ENCODE measurements around the gene RANBP9.

Gene RANBP9

GRCh38 chr6:13678255-13678983 lies 33.2 kb downstream of the RANBP9 start:
- peaks cover 10% of the 10 kb centered on the region; the same call in 1 of the 2 replicates for H3K4me1 ChIP-seq (ENCODE audit: control insufficient read depth, insufficient read depth, low read length)
- no peak overlapping the region for H3K27ac ChIP-seq (ENCODE audit: low read depth, low read length)
- no peaks in the 10 kb centered on the region for H3K27me3 ChIP-seq (ENCODE audit: control insufficient read depth, insufficient read depth, low read length)
- no peak overlapping the region for H3K9ac ChIP-seq (ENCODE audit: low read length)
- no peaks in the 10 kb centered on the region; the same call in 1 of the 2 replicates for H3K9me3 ChIP-seq (ENCODE audit: control insufficient read depth, insufficient read depth, low read depth, low read length)
- H3K36me3 ChIP-seq (ENCODE audit: control insufficient read depth, insufficient read depth, low read length) = peaks cover 6% of the 10 kb centered on the region; the same call in 1 of the 2 replicates
- H3K4me3 ChIP-seq (ENCODE audit: low read depth, low read length) = no peak overlapping the region

DNA sequence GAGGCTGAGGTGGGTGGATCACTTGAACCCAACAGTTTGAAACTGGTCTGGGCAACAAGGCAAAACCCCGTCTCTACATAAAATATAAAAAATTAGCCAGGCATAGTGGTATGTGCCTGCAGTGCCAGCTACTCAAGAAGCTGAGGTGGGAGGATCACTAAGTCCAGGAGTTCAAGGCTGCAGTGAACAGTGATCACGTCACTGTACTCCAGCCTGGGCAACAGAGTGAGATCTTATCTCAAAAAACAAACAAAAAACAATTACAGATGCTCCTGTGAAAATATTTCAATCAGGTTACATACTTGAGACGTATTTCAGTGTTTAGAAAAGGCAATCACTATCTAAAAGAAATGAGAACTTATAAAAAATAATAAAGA lies 33.8 kb downstream of the RANBP9 start:
- Histone ChIP-seq H3K36me3 (ENCODE audit: control insufficient read depth, insufficient read depth, low read length) (peaks cover 6% of the 10 kb centered on the region; the same call in 1 of the 2 replicates), H3K4me1 (ENCODE audit: control insufficient read depth, insufficient read depth, low read length) (peaks cover 10% of the 10 kb centered on the region; the same call in 1 of the 2 replicates), H3K27ac (ENCODE audit: low read depth, low read length) (no peak overlapping the region), H3K4me3 (ENCODE audit: low read depth, low read length) (no peak overlapping the region), H3K27me3 (ENCODE audit: control insufficient read depth, insufficient read depth, low read length) (no peaks in the 10 kb centered on the region), H3K9ac (ENCODE audit: low read length) (no peak overlapping the region), H3K9me3 (ENCODE audit: control insufficient read depth, insufficient read depth, low read depth, low read length) (no peaks in the 10 kb centered on the region; the same call in 1 of the 2 replicates)

GRCh38 chr6:13676551-13677156 lies 35.0 kb downstream of the RANBP9 start:
- Histone ChIP-seq H3K9me3 (ENCODE audit: control insufficient read depth, insufficient read depth, low read depth, low read length) (no peaks in the 10 kb centered on the region; the same call in 1 of the 2 replicates), H3K4me3 (ENCODE audit: low read depth, low read length) (no peak overlapping the region), H3K27ac (ENCODE audit: low read depth, low read length) (no peak overlapping the region), H3K27me3 (ENCODE audit: control insufficient read depth, insufficient read depth, low read length) (no peaks in the 10 kb centered on the region), H3K4me1 (ENCODE audit: control insufficient read depth, insufficient read depth, low read length) (peaks cover 10% of the 10 kb centered on the region; the same call in 1 of the 2 replicates), H3K9ac (ENCODE audit: low read length) (no peak overlapping the region), H3K36me3 (ENCODE audit: control insufficient read depth, insufficient read depth, low read length) (peaks cover 6% of the 10 kb centered on the region; the same call in 1 of the 2 replicates)

GRCh38 chr6:13674533-13675190 lies 37.0 kb downstream of the RANBP9 start:
- Histone ChIP-seq H3K27me3 (ENCODE audit: control insufficient read depth, insufficient read depth, low read length) (no peaks in the 10 kb centered on the region), H3K4me1 (ENCODE audit: control insufficient read depth, insufficient read depth, low read length) (peaks cover 10% of the 10 kb centered on the region; the same call in 1 of the 2 replicates), H3K9ac (ENCODE audit: low read length) (no peak overlapping the region), H3K9me3 (ENCODE audit: control insufficient read depth, insufficient read depth, low read depth, low read length) (peaks cover 4% of the 10 kb centered on the region; the same call in 1 of the 2 replicates), H3K27ac (ENCODE audit: low read depth, low read length) (no peak overlapping the region), H3K36me3 (ENCODE audit: control insufficient read depth, insufficient read depth, low read length) (no peaks in the 10 kb centered on the region; the same call in 1 of the 2 replicates), H3K4me3 (ENCODE audit: low read depth, low read length) (no peak overlapping the region)

DNA sequence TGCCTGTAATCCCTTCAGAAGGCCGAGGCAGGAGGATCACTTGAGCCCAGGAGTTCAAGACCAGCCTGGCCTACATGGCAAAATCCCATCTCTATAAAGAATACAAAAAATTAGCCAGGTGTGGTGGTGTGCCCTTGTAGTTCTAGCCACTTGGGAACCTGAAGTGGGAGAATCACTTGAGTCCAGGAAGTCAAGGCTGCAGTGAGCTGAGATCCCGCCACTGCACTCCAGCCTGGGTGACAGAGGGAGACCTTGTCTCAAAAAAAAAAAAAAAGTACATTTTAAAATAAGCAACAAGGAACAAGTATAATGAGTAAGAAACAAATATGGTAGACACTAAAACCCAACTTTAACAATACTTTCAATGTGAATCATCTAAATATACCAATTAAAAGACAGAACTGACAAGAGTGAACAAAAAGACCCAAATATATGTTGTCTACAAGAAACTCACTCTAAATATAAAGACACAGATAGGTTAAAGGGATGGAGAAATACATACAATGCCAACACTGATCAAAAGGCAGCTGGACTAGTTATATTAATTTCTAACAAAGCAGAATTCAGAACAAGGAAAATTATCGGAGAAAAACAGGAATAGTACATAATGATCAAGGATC lies 37.7 kb downstream of the RANBP9 start:
- Histone ChIP-seq H3K4me1 (ENCODE audit: control insufficient read depth, insufficient read depth, low read length) (peaks cover 9% of the 10 kb centered on the region; the same call in 1 of the 2 replicates), H3K4me3 (ENCODE audit: low read depth, low read length) (no peak overlapping the region), H3K9me3 (ENCODE audit: control insufficient read depth, insufficient read depth, low read depth, low read length) (peaks cover 4% of the 10 kb centered on the region; the same call in 1 of the 2 replicates), H3K27ac (ENCODE audit: low read depth, low read length) (no peak overlapping the region), H3K27me3 (ENCODE audit: control insufficient read depth, insufficient read depth, low read length) (no peaks in the 10 kb centered on the region), H3K9ac (ENCODE audit: low read length) (no peak overlapping the region), H3K36me3 (ENCODE audit: control insufficient read depth, insufficient read depth, low read length) (no peaks in the 10 kb centered on the region; the same call in 1 of the 2 replicates)

- Histone ChIP-seq H3K9me3 (ENCODE audit: control insufficient read depth, insufficient read depth, low read depth, low read length) (peaks cover 4% of the 10 kb centered on the region; the same call in 1 of the 2 replicates), H3K36me3 (ENCODE audit: control insufficient read depth, insufficient read depth, low read length) (no peaks in the 10 kb centered on the region; the same call in 1 of the 2 replicates), H3K27me3 (ENCODE audit: control insufficient read depth, insufficient read depth, low read length) (no peaks in the 10 kb centered on the region), H3K4me3 (ENCODE audit: low read depth, low read length) (no peak overlapping the region), H3K27ac (ENCODE audit: low read depth, low read length) (no peak overlapping the region), H3K9ac (ENCODE audit: low read length) (no peak overlapping the region), H3K4me1 (ENCODE audit: control insufficient read depth, insufficient read depth, low read length) (peaks cover 6% of the 10 kb centered on the region)
These were observed 38.3 kb downstream of the RANBP9 start for GRCh38 chr6:13673368-13673767.

GRCh38 chr6:13672904-13673303 lies 38.7 kb downstream of the RANBP9 start:
- H3K4me1 ChIP-seq (ENCODE audit: control insufficient read depth, insufficient read depth, low read length) = peaks cover 8% of the 10 kb centered on the region
- H3K27ac ChIP-seq (ENCODE audit: low read depth, low read length) = no peak overlapping the region
- no peak overlapping the region for H3K4me3 ChIP-seq (ENCODE audit: low read depth, low read length)
- H3K27me3 ChIP-seq (ENCODE audit: control insufficient read depth, insufficient read depth, low read length) = no peaks in the 10 kb centered on the region
- no peaks in the 10 kb centered on the region; the same call in 1 of the 2 replicates for H3K36me3 ChIP-seq (ENCODE audit: control insufficient read depth, insufficient read depth, low read length)
- peaks cover 4% of the 10 kb centered on the region; the same call in 1 of the 2 replicates for H3K9me3 ChIP-seq (ENCODE audit: control insufficient read depth, insufficient read depth, low read depth, low read length)
- no peak overlapping the region for H3K9ac ChIP-seq (ENCODE audit: low read length)

GRCh38 chr6:13671548-13672127 lies 40.0 kb downstream of the RANBP9 start:
- Histone ChIP-seq H3K27ac (ENCODE audit: low read depth, low read length) (no peak overlapping the region), H3K9ac (ENCODE audit: low read length) (no peak overlapping the region), H3K36me3 (ENCODE audit: control insufficient read depth, insufficient read depth, low read length) (no peaks in the 10 kb centered on the region; the same call in 1 of the 2 replicates), H3K27me3 (ENCODE audit: control insufficient read depth, insufficient read depth, low read length) (no peaks in the 10 kb centered on the region), H3K9me3 (ENCODE audit: control insufficient read depth, insufficient read depth, low read depth, low read length) (peaks cover 4% of the 10 kb centered on the region; the same call in 1 of the 2 replicates), H3K4me3 (ENCODE audit: low read depth, low read length) (no peak overlapping the region), H3K4me1 (ENCODE audit: control insufficient read depth, insufficient read depth, low read length) (peaks cover 8% of the 10 kb centered on the region)

DNA sequence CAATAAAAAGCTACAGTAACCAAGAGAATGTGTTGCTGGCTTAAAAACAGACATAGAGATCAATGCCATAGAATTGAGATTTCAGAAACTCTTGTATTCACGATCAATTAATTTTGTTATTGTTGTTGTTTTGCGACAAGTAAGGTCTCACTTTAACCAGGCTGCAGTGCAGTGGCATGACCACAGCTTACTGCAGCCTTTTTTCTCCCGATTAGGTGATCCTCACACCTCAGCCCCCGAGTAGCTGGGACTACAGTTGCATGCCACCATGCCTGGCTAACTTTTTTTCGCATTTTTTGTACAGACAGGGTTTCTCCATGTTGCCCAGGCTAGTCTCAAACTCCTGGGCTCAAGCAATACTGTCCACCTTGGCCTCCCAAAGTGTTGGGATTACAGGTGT lies 42.2 kb downstream of the RANBP9 start:
- Histone ChIP-seq H3K27ac (ENCODE audit: low read depth, low read length) (no peak overlapping the region), H3K36me3 (ENCODE audit: control insufficient read depth, insufficient read depth, low read length) (no peaks in the 10 kb centered on the region; the same call in 1 of the 2 replicates), H3K4me1 (ENCODE audit: control insufficient read depth, insufficient read depth, low read length) (peaks cover 6% of the 10 kb centered on the region; the same call in 1 of the 2 replicates), H3K27me3 (ENCODE audit: control insufficient read depth, insufficient read depth, low read length) (no peaks in the 10 kb centered on the region), H3K9ac (ENCODE audit: low read length) (no peak overlapping the region), H3K4me3 (ENCODE audit: low read depth, low read length) (no peak overlapping the region), H3K9me3 (ENCODE audit: control insufficient read depth, insufficient read depth, low read depth, low read length) (peaks cover 4% of the 10 kb centered on the region; the same call in 1 of the 2 replicates)

GRCh38 chr6:13668291-13668928 lies 43.2 kb downstream of the RANBP9 start:
- no peaks in the 10 kb centered on the region for H3K27me3 ChIP-seq (ENCODE audit: control insufficient read depth, insufficient read depth, low read length)
- peaks cover 6% of the 10 kb centered on the region; the same call in 1 of the 2 replicates for H3K4me1 ChIP-seq (ENCODE audit: control insufficient read depth, insufficient read depth, low read length)
- no peaks in the 10 kb centered on the region; the same call in 1 of the 2 replicates for H3K36me3 ChIP-seq (ENCODE audit: control insufficient read depth, insufficient read depth, low read length)
- no peak overlapping the region for H3K27ac ChIP-seq (ENCODE audit: low read depth, low read length)
- peaks cover 4% of the 10 kb centered on the region; the same call in 1 of the 2 replicates for H3K9me3 ChIP-seq (ENCODE audit: control insufficient read depth, insufficient read depth, low read depth, low read length)
- no peak overlapping the region for H3K4me3 ChIP-seq (ENCODE audit: low read depth, low read length)
- H3K9ac ChIP-seq (ENCODE audit: low read length) = no peak overlapping the region
